Measurements from ENCODE around the gene MPV17.

- TF ChIP-seq EZH2 (IDR thresholded peaks at IDR 0.05; ENCODE audit: borderline replicate concordance, insufficient read depth, low read length, poor library complexity, severe bottlenecking), result no peak
- no peak for TF ChIP-seq POLR2AphosphoS5 (IDR thresholded peaks at IDR 0.05)
These were observed 37.4 kb downstream of the MPV17 start for GRCh38 chr2:27285481-27285880.
